Measurements from ENCODE around the gene TSPAN11.

DNA sequence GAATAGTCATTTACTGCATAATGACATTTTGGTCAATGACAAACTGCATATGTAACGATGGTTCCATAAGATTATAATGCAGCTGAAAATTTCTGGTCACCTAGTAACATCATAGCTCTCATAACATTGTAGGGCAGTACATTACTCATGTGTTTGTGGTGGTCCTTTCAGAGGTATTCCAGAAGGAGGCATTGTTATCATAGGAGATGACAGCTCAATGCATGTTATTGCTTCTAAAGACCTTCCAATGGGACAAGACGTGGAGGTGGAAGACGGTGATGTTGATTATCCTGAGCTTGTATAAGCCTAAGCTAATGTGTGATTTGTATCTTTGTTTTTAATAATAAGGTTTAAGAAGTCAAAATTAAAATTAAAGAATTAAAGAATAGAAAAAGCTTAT is 43.8 kb upstream of the TSPAN11 start:
- TF ChIP-seq, protein P1, sequence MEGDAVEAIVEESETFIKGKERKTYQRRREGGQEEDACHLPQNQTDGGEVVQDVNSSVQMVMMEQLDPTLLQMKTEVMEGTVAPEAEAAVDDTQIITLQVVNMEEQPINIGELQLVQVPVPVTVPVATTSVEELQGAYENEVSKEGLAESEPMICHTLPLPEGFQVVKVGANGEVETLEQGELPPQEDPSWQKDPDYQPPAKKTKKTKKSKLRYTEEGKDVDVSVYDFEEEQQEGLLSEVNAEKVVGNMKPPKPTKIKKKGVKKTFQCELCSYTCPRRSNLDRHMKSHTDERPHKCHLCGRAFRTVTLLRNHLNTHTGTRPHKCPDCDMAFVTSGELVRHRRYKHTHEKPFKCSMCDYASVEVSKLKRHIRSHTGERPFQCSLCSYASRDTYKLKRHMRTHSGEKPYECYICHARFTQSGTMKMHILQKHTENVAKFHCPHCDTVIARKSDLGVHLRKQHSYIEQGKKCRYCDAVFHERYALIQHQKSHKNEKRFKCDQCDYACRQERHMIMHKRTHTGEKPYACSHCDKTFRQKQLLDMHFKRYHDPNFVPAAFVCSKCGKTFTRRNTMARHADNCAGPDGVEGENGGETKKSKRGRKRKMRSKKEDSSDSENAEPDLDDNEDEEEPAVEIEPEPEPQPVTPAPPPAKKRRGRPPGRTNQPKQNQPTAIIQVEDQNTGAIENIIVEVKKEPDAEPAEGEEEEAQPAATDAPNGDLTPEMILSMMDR (conservative IDR thresholded peaks at IDR 0.05; ENCODE audit: low read length), result no peak
- no peak for TF ChIP-seq EZH2phosphoT487 (IDR thresholded peaks at IDR 0.05; ENCODE audit: borderline replicate concordance)
